H54 (cell line): ENCODE measurements around the gene TCF7.
A peak's percentile ranks its signal among the peaks of the same experiment; 100 is the strongest.

ENCODE experiments used
- DNase-seq: peaks from one replicate; pipeline ENCODE4 v3.0.0; 2011; ENCODE audit warnings: low spot score, mixed read lengths; ENCODE audit not compliant: insufficient read length
- FAIRE-seq: peaks from 3 replicates; lab custom pipeline; 2011; peaks lifted over from hg19 to GRCh38; lab: Jason Lieb, UNC
- POLR2A ChIP-seq: IDR thresholded peaks from 2 replicates; pipeline ENCODE4 v1.6.1; 2011; ENCODE audit warnings: low read depth, mild to moderate bottlenecking, low read length

TCF7 gene

DNA sequence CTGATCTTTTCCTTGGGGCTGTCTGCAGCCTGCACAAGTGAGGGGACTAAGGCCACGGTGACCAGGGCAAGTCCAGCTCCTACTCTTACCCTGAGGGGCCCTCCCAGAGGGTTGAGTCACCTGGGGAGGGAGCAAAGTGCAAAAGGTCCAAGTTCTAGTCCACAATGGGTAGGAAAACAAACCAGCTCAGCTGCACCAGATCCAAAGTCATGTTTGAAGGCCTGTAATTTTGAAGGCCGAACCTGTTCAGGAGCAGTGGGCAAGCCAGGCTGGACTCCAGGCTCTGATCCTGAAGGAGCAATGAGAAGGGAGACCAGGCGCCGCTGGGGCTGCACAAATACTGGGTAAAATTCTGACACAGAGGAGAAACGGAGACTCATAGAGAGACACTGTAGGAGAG lies 15.8 kb upstream of the TCF7 start:
- FAIRE-seq: no peak
- DNase-seq: no peak
- no peak for TF ChIP-seq POLR2A

DNA sequence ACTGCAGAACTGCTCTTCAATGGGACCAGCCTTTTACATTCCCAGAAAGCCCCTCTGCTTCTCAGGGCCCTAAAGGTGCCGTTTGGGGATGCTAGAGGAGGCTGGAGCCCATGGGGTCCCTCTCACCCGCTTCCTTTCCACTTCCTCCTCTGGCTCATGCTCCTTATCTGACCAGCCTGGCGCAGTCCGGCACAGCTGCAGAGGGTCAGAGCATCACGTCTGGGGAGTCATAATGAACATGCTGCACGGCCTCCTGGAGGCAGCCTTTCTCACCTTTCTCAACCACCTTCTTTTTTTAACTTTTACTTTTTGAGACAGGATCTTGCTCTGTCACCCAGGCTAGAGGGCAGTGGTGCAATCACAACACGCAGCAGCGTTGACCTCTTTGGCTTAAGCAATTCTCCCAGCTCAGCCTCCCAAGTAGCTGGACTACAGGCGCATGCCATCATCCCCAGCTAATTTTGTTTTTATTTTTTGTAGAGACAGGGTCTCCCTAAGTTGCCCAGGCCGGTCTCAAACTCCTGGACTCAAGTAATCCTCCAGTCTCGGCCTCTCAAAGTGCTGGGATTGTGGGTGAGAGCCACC lies 15.1 kb upstream of the TCF7 start:
- no peak for TF ChIP-seq POLR2A
- DNase-seq: no peak
- no peak for FAIRE-seq

DNA sequence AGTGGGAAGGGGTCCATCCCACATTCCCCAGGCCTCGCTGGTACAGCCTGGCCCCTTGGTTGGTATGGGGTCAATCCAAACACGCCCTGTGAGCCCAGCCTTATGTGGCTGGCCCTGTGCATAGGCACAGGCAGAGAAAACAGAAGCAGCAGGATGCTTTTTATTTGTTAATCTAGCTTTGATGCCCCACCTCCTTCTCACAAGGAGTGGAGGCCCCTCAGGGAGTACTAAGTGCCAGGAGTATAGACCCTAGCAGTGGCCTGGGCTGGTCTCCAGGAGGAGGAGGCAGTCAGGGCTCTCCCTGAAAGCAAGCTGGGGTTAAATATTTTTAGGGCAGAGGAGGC lies 14.6 kb upstream of the TCF7 start:
- no peak for TF ChIP-seq POLR2A
- no peak for FAIRE-seq
- no peak for DNase-seq

DNA sequence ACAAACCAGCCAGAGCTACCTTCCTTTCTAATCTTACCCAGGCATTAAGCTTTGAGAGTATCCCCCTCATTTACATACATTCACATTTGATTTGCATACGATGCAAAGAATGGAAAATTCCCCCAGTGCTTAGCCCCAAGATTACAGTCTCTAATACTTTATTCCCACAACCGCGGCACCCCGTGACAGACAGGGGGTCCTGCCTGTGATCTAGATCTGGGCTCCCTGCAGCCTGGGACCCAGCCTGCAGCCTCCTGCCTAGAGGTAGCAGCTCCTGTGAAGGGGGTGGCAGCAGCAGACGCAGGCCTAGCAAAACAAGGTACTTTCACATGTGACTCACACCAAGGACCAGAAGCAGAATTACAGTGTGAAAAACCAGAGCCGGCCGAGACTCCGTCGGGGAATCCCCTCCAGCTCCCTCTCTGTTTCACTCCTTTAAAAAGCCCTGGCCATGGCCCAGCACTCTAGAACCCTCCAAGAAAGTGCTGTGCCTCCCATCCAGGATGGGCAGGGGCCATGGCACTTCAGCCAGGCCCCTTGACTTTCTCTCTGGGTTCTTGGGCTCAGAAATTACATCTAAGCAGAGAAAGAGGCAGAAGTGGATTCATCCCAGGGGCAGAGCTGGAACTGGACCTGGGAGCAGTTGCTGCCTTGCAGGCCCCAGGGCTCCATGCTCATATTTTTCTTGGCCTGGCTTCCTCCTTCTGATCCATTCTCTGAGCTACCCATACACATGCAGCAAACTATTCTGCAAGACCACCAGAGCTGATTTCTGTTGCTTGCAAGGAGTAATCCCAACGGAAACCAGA lies 14.0 kb upstream of the TCF7 start:
- TF ChIP-seq POLR2A: no peak
- FAIRE-seq (no peak), DNase-seq (peak; percentile 80)

DNA sequence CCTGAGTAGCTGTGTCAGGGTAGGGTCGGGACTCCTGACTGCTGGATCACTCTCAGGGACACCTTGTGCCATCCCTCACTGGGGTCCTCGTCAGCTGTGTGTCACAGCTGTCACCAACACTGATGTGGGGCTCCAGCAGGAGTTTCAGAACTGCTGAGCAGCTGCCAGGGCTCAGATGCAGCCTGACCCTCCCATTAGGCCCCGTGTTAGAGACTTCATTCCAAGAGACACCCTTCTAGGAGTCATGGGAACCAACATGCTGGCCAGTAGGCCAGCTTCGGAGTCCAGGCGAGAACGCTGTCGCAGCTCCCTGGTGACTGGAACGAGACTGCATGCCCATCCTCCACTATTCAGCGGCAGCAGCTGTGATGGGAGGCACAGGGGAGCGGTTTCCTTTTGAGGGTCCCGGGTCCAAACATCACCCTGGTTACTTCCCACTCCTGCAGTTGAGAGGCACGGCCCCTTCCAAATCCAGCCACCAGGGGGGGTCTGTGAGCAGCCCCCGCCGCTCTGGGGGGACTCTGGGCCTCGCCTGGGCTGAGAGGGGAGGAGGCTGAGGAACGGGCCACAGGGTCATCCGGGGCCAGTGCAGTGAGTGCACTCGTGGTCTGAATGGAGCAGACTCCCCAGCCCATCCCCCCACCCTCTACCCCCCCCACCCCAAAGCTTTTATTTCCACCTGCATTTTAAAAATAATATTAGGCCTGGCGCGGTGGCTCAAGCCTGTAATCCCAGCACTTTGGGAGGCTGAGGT lies 12.6 kb upstream of the TCF7 start:
- no peak for TF ChIP-seq POLR2A
- DNase-seq (peak; percentile 78), FAIRE-seq (no peak)

DNA sequence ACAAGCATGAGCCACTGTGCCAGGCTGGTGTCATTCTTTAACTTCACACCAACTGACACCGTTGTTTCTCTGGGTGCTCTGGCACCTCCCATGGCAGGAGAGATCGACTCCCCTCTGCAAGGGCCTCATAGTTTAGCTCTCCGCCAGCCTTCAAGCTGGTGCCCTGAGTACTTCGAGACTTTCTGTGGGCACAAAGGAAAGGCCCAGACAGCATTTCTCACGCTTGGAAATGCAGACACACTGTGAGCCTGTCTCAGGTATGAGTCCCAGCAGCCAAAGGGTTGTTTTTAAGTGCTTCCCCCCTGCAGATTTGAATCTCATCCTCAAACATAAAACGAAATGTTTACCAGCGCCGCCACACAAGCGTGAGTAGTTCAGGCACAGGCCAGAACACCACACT lies 11.1 kb upstream of the TCF7 start:
- DNase-seq (no peak), FAIRE-seq (no peak)
- TF ChIP-seq POLR2A: no peak

DNA sequence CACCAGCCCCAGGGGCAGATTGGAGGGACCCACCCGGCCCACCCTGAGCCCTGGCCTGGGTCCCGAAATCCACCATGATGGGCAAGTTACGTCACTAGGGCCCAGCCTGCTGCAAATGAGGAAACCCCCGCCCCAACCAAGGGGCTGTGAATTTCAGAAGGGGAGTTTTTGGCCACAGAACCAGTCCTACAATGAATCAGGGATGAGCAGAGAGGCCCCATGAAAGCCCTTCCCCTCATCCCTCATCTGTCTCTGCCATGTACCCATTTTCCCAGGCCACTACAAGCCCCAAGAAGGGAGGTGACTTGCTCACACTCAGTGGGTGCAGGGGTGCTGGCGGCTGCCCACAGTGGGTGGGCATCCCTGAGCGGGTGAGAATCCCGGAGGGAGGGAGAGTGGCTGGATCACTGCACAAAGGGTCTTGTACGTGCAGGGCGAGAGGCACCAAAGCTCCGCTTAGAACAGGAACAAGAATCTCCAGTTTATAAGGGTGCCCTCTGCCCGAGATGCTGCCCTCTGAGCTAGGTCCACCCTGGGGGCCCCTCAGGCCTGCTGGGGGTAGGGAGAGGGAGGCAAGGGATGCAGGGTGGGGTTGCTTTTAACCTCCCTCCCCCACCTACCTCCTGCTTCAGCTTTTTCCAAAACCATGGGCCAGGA lies 10.4 kb upstream of the TCF7 start:
- no peak for DNase-seq
- FAIRE-seq: no peak

DNA sequence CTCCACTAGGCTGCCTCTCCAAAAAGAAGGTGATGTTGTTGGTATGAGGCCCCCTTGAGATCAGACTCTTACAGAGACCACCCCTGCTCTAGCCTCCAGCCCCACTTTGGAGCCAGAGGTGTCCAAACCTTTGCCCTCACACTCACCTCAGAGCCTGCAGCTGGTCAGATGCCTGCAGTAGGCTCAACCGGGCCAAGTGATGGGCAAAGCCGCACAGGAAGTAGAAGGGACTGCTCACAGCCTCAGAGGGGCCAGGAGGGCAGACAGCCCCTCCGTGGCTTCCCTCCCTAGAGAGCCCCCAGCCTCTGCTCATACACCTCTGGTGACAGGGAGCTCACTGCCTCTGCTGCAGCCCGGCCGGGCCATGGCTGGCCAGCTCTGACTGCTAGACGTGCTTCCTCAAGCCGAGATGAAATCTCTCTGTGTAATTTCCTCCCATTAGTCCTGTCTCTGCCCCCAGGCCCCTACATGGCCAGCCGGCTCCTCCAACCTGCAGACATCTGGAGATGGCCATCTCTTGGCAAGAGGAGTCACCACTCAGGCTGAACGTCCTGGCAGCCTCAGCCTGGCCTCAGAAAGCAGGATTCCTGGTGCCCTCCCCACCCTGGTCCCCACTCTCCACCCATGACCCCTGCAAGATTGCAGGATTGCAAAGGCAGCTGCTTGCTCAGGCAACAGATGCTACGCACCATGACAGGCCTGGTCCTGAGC lies 7.3 kb upstream of the TCF7 start:
- TF ChIP-seq POLR2A: no peak
- no peak for DNase-seq
- no peak for FAIRE-seq

More for the DNA sequence above, 10.4 kb upstream of the TCF7 start:
- TF ChIP-seq POLR2A: no peak

DNA sequence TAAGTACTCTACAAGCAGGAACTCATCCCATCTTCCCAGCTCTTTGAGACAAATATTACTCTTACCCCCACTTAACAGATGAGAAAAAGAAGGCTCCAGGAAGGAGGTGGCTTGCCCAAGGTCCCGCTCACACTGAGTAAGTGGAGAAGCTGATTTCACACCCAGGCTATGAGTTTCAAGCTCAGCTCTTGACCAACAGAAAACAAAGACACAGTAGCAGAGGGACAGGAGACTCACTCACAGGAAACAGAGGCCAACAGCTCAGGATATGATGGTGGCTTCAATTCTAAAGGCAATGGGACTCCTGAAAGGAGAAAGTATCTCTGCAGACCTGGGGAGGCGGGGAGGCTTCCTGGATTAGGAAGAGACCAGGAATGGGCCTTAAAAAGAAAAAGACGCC lies 6.7 kb upstream of the TCF7 start:
- DNase-seq (no peak), FAIRE-seq (no peak)
- no peak for TF ChIP-seq POLR2A

DNA sequence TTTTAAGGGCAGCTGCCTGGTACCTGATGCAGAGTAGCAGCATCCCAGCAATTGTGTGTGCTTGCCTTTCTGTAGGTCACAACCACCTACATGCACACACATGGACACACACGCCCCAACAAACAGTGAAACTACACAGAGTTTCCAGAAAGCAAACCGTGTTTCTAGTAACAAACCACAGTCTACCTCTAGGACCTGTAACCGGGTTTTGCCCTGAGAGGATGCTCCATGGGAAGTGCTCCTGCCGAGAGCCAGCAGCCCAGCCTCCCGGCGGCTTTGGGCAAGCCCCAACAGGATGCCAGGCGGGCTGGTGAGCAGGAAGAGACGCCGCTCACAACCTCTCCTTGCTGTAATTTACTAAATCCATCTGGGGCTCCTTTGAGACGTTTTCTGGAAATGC lies 4.1 kb upstream of the TCF7 start:
- DNase-seq (no peak), FAIRE-seq (no peak)
- no peak for TF ChIP-seq POLR2A

DNA sequence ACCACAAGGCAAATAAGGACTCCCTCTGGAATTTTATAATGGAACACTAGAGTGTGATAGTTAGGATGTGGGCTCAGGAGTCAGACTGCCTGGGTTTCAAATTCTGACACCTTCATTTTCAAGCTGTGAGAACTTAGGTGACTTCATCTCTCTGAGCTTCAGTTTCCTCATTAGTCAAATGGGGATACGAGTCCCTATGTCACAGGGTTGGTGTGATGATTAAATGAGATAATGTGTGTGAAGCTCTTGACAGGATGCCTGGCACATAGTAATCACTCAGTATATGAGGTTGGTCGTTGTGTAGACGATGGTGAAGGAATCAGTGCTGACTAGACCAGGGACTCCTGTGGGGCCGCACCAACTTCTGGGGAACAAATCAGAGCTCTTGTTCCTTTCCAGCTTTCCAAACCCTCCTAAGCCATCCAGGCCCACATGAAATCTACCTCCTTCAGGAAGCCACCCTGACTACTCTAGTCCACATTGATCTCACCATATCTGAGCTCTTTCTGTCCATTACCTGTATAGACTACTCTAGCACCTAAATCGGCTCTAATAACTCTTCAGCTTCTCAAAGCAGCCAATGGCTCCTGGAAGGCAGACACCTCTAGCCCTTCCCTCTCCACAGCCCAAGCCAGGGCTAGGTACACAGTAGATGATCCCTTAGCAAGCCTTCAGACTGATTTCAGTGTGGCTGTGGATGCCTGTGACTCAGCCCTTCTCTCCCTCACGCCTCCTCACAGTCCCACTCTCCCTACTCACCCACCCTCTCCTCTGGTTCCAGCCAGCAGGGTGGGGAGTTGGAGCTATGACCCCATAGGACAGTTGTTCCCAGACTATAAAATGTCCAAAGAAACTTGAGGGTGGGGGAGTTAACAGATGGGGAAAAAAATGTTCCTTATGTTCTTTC lies 2.5 kb upstream of the TCF7 start:
- DNase-seq (peak; percentile 65), FAIRE-seq (no peak)
- no peak for TF ChIP-seq POLR2A

DNA sequence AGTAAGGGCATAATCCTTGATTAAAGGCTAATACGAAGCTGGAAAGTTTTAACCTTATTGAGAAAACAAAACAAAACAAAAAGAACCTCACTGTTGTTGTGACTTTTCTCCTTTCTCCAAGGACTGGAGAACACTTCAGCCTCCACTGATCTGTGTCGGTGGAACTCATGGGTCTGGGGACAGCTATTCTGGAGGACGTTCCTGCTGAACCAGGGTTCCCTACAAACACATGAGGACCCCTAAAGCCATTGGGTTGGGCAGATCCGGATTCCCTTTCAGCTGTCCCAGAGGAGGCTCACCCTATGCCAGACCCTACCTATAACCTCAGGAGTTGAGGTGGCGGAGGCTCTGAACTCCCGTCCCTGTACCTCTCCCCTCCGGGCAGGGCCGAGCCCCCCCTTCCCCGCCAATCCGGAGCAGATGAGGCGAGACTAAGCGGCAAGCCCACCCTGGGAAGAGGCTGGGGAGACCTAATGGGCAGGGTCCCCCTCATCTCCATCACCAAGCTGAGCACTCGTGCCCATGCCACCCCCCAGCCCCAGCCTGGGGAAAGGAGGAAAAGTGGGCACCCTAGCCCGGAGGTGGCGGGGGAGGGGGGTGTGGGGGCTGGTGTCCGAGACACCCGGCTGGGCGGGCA lies 1.6 kb upstream of the TCF7 start:
- DNase-seq: no peak
- FAIRE-seq: no peak
- TF ChIP-seq POLR2A: no peak
